ENCODE data around the gene ALDH7A1.

DNA sequence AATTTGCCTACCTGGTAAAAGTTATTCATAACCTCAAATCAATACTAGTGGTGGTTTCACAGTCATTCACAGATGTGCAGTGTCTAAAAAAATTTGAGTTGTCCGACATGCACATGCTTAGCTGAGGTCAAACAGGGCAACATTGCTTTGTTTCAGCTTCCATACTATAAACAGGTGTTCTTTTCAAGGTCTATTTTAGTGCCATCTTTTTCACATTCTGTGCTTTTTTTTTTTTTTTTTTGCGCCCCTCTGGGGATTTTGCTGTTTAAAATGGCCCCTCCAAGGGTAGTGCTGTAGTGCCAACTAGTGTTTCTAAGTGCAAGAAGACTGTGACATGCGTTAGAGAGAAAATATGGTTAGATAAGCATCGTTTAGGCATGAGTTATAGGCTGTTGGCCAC, 20.3 kb upstream of the ALDH7A1 start:
- TF ChIP-seq POLR2A (IDR thresholded peaks at IDR 0.05), result no peak
- TF ChIP-seq, protein P1, sequence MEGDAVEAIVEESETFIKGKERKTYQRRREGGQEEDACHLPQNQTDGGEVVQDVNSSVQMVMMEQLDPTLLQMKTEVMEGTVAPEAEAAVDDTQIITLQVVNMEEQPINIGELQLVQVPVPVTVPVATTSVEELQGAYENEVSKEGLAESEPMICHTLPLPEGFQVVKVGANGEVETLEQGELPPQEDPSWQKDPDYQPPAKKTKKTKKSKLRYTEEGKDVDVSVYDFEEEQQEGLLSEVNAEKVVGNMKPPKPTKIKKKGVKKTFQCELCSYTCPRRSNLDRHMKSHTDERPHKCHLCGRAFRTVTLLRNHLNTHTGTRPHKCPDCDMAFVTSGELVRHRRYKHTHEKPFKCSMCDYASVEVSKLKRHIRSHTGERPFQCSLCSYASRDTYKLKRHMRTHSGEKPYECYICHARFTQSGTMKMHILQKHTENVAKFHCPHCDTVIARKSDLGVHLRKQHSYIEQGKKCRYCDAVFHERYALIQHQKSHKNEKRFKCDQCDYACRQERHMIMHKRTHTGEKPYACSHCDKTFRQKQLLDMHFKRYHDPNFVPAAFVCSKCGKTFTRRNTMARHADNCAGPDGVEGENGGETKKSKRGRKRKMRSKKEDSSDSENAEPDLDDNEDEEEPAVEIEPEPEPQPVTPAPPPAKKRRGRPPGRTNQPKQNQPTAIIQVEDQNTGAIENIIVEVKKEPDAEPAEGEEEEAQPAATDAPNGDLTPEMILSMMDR (IDR thresholded peaks at IDR 0.05), result no peak
